ENCODE results near the gene GALE.
A peak's percentile ranks its signal among the peaks of the same experiment; 100 is the strongest.

Gene GALE

DNA sequence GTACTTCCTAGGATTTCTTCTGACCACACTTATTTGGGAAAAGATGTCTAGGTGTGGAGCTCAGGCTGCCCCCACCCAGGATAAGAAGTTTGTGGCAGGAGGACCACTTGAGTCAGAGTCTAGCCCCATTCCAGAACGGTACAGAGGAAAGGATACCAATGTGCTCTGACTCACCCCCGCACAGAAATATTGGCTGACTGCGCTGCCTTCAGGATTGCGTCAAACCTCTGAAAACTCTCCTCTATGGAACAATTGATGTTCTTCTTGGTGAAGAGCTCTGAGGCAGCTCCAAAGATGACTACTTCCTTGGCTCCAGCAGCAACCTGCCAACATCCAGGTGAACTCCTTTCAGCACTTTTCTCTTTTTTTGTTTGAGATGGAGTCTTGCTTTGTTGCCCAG, 13.5 kb upstream of the GALE start:
- no peak for DNase-seq
- in situ Hi-C loops (cut with HindIII; ENCODE audit: low pct_ligation_motif_present, low sequenced_read_pairs) = no loop called here
- Histone ChIP-seq H3K27ac (no peak overlapping the region), H3K27me3 (replicated peaks) (no peaks in the 10 kb centered on the region), H3K4me3 (ENCODE audit: low read depth, low read length) (no peak overlapping the region), H3K36me3 (replicated peaks) (peaks cover 20% of the 10 kb centered on the region)
- no peak for TF ChIP-seq CTCF (IDR thresholded peaks at IDR 0.05; ENCODE audit: low read depth, low read length, missing control alignments)

DNA sequence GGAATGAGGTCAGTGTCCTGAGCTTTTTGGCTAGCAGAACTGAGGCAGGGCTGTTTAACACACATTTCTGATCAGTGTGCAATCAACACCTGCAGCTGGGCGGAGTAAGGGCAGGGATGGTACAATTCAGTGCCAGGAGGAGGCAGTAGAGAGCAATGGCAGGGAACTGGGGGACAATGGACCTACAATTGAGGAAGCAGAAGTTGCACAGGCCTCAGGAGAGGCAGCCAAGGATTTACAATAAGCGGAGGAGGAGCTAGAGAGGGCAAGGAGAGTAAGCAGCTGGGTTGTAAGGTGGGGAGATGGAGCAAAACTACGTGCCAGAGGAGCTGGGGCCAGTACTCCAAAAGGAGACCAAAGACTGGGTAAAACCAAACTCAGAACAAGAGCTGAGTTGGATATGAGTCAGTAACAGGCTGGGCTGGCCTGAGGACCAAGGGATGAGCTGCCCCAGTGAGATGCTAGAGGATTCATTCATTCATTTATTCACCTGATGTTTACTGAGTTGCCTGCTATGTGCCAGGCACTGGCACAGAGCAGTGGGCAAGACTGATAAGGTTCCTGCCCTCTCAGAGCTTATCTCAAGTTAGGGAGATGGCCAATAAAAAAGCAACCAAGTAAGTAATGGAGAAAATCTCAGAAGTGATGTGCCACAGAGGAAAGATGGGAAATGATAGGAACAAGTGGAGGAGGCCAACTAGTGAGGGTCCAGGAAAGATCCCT, 10.4 kb upstream of the GALE start:
- no peak for DNase-seq
- H3K27me3 ChIP-seq (replicated peaks) = no peaks in the 10 kb centered on the region
- peaks cover 6% of the 10 kb centered on the region for H3K36me3 ChIP-seq (replicated peaks)
- no peak overlapping the region for H3K4me3 ChIP-seq (ENCODE audit: low read depth, low read length)
- peak; percentile 85 for TF ChIP-seq CTCF (IDR thresholded peaks at IDR 0.05; ENCODE audit: low read depth, low read length, missing control alignments)
- in situ Hi-C loops (cut with HindIII; ENCODE audit: low pct_ligation_motif_present, low sequenced_read_pairs) = no loop called here
- no peak overlapping the region for H3K27ac ChIP-seq

GRCh38 chr1:23809751-23810171, 9.2 kb upstream of the GALE start:
- Histone ChIP-seq H3K4me3 (ENCODE audit: low read depth, low read length) (no peak overlapping the region), H3K27me3 (replicated peaks) (no peaks in the 10 kb centered on the region), H3K36me3 (replicated peaks) (peaks cover 5% of the 10 kb centered on the region), H3K27ac (no peak overlapping the region)
- peak; percentile 63 for DNase-seq
- TF ChIP-seq CTCF (IDR thresholded peaks at IDR 0.05; ENCODE audit: low read depth, low read length, missing control alignments) = peak; percentile 94
- in situ Hi-C loops (cut with HindIII; ENCODE audit: low pct_ligation_motif_present, low sequenced_read_pairs) = no loop called here

GRCh38 chr1:23807453-23807852, 6.9 kb upstream of the GALE start:
- Histone ChIP-seq H3K27ac (no peak overlapping the region), H3K36me3 (replicated peaks) (peaks cover 2% of the 10 kb centered on the region), H3K27me3 (replicated peaks) (no peaks in the 10 kb centered on the region), H3K4me3 (ENCODE audit: low read depth, low read length) (no peak overlapping the region)
- in situ Hi-C loops (cut with HindIII; ENCODE audit: low pct_ligation_motif_present, low sequenced_read_pairs) = no loop called here
- no peak for DNase-seq
- no peak for TF ChIP-seq CTCF (IDR thresholded peaks at IDR 0.05; ENCODE audit: low read depth, low read length, missing control alignments)

DNA sequence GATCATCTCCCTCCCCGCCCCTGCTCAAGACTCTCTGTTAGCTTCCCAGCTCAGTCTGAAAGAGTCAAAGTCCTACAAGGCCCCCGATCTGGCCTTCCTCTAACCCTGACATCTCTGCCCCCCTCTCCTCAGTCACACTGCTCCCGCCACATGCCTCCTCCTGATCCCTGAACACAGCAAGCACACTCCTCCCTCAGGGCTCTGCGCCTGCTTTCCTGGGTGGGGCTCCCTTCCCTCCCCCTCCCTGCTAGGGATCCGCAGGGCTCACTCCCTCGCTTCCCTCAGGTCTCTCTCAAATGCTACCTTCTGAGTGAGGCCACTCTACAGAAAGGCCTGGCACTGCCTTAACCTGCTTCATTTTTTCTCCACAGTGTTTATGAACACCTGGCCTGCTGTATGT, 5.7 kb upstream of the GALE start:
- in situ Hi-C loops (cut with HindIII; ENCODE audit: low pct_ligation_motif_present, low sequenced_read_pairs) = no loop called here
- H3K36me3 ChIP-seq (replicated peaks) = no peaks in the 10 kb centered on the region
- H3K27ac ChIP-seq = no peak overlapping the region
- TF ChIP-seq CTCF (IDR thresholded peaks at IDR 0.05; ENCODE audit: low read depth, low read length, missing control alignments) = no peak
- no peak for DNase-seq
- H3K27me3 ChIP-seq (replicated peaks) = no peaks in the 10 kb centered on the region
- no peak overlapping the region for H3K4me3 ChIP-seq (ENCODE audit: low read depth, low read length)

DNA sequence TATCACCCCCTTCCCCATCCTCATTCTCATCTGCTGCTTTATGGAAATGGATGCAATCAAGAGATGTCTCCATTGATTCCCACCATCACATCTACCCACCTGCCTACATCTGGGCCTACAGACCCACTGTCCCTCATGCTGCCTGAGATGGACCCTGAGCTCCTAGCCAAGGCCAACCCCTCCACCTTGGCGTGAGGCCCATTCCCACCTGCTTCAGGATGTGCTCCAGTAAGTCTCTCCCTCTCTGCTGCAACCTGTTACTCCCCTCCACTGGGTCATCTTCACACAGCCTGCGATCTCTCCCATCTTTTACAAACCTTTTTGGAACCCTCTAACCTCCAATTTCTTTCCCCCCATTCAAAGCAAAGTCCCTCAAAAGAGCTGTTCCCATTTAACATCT, 4.5 kb upstream of the GALE start:
- in situ Hi-C loops (cut with HindIII; ENCODE audit: low pct_ligation_motif_present, low sequenced_read_pairs) = no loop called here
- no peaks in the 10 kb centered on the region for H3K36me3 ChIP-seq (replicated peaks)

More for the DNA sequence above, 4.5 kb upstream of the GALE start:
- TF ChIP-seq CTCF (IDR thresholded peaks at IDR 0.05; ENCODE audit: low read depth, low read length, missing control alignments) = no peak
- H3K27ac ChIP-seq = no peak overlapping the region
- H3K4me3 ChIP-seq (ENCODE audit: low read depth, low read length) = no peak overlapping the region
- H3K27me3 ChIP-seq (replicated peaks) = no peaks in the 10 kb centered on the region
- DNase-seq = no peak
